Renal cortex interstitium (tissue), 11 donors: ENCODE data around the gene ZNF70. TPM values are rescaled to one million over a fixed set of nuclear protein-coding genes. Genes with fewer than 3 reads are reported as not detected.
"Not testable (repeated sequence)": the region's sequence is repeated elsewhere in the genome, so short reads cannot be mapped to it uniquely, and the experiment has no call there.

Experiments
- DNase-seq, 11 donors: peaks; one replicate each; pipeline ENCODE4 v3.0.0-alpha.2; 2013; ENCODE audit warnings: low read depth in 9 of 11, low spot score in 4 of 11; ENCODE audit errors: extremely low read depth in 1 of 11
- polyA plus RNA-seq, 3 donors: library from polyadenylated mRNA; unstranded; fragments of 120-200 nt; gene quantifications; one replicate each; pipeline ENCODE4 v1.2.1, GENCODE V29; 2013; ENCODE audit not compliant: insufficient read length in 3 of 3

ZNF70 gene
- polyA plus RNA-seq, 3 donors: 5.9 to 7.6 (median 5.9) TPM

GRCh38 chr22:23744001-23744400 lies 6.9 kb downstream of the ZNF70 start:
- no peak for DNase-seq

- DNase-seq: no peak
Observed at GRCh38 chr22:23743303-23743705, 7.6 kb downstream of the ZNF70 start.

- DNase-seq: no peak
Observed at GRCh38 chr22:23742505-23743264, 8.2 kb downstream of the ZNF70 start.

DNA sequence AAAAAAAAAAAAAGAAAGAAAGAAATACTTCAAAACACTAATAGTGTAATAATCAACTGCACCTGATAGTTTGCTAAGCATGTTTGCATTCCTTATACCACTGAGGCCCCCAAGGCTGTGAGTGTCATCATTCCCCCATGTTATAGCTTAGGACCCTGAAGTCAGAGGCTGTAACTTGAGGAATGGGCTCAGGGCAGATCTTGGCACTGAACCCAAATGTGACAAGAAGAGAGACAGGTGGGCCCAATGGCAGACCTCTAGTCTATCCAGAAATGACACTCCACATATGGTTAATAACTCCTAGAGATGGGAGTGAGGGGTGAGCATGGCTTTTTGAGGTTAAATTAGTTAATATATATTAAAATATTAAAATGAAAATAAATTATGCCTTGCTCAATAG lies 13.2 kb downstream of the ZNF70 start:
- no peak for DNase-seq

GRCh38 chr22:23728108-23728507 lies 22.8 kb downstream of the ZNF70 start:
- DNase-seq: not testable (repeated sequence)

DNA sequence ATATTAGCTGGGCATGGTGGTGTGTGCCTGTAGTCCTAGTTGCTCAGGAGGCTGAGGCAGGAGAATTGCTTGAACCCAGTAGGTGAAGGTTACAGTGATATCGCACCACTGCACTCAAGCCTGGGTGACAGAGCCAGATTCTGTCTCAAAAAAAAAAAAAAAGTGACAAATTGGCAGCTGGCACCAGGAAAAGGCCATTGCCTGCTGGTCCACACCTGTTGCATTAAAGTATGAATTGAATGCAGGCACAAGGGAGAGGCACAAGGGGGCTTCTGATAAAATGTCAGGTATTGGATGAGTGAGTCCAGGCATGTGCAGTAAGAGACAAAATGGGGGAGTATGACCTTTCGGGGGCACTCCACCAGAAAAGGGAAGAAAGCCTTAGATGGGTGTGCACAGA lies 28.2 kb downstream of the ZNF70 start:
- DNase-seq: no peak

DNA sequence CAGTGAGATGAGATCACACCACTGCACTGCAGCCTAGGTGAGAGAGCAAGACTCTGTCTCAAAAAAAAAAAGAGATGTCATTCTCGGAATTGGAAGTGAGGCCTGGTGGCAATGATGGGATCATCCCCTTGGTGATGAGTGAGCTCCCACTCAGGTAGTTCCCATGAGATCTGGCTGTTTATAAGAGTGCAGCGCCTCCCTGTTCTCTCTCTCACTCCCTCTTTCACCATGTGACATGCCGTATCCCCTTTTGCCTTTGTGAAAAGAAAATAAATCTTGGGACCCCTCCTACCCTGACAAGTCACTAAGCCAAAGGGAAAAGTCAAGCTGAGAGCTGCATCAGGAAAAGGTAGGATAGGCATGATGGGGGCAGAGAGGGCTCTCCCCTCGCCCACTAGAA lies 28.8 kb downstream of the ZNF70 start:
- no peak for DNase-seq

GRCh38 chr22:23720855-23721254 lies 30.1 kb downstream of the ZNF70 start:
- no peak for DNase-seq

DNA sequence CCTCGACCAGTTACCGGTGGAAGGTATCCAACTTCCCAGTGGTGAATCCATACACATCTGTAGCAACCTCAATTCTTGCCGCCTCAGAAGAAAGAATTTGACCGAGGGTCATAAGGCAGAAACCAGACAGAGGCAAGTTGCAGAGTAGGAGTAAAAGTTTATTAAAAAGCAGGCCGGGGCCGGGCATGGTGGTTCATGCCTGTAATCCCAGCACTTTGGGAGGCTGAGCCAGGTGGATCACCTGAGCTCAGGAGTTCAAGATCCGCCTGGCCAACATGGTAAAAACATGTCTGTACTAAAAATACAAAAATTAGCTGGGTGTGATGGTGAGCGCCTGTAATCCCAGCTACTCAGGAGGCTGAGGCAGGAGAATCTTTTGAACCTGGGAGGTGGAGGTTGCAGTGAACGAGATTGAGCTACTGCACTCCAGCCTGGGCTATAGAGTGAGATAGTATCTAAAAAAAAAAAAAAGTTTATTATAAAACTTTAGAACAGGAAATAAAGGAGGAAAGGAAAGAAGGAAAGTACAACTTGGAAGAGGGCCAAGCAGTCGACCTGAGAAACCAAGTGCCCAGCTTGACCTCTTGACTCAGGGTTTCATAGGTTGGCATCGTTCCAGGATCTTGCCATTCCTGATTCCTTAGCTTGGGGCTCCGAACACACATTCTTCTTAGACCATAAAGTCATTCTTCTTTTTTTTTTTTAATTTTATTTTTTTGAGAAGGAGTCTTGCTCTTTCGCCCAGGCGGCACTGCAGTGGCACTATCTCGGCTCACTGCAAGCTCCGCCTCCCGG lies 32.3 kb downstream of the ZNF70 start:
- DNase-seq: peak in 1 of 11 donors; percentile 9

DNA sequence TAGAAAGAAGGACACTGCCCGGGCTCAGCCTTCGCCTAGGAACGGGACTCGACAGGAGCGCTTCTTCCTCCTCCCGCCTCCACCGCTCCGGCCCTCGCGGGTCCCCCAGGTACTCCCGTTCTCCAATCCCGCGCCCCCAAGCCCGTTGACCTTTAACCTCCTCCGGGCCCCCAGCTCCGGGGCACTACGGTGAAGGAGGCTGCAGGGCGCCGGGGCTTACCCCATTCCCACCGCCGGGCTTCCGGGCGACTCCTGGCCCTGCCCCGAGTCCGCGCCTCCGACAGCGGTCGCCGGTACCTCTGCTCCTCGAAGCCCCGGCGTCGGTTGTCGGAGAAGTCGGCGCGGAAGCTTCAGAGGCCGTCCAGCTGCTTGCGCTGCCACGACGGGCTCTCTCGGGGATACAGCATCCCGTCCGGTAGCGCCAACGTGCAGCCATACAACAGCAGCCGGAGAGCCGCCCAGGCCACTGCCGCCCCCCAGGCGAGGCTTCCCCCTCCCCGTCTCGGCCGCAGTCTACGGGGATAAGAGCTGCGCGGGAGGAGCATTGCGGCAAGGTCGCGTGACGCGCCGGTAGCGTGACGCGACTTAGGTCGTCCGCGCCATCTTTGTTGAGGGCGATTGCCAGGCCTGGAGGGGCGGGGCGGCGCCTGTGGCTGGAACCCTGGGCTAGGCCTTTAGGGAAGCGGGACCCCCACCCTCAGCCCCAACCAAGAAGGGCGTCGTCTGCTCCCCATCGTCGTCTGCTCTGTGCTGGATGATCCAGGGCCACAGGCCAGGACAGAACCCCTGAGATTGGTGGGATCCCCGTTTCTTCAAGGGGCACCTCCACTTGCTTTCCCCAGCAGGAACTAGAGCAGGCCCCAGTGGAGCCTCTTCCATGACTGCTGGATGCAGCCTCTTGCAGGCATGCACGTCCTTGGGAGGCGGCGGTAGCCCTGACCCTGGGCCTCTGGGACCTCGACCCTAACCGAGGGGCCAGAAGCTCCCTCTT lies 33.8 kb downstream of the ZNF70 start:
- DNase-seq: peak; percentile 64 to 84 (median 80)

- no peak for DNase-seq
Observed at GRCh38 chr22:23715806-23716375, 35.0 kb downstream of the ZNF70 start.

DNA sequence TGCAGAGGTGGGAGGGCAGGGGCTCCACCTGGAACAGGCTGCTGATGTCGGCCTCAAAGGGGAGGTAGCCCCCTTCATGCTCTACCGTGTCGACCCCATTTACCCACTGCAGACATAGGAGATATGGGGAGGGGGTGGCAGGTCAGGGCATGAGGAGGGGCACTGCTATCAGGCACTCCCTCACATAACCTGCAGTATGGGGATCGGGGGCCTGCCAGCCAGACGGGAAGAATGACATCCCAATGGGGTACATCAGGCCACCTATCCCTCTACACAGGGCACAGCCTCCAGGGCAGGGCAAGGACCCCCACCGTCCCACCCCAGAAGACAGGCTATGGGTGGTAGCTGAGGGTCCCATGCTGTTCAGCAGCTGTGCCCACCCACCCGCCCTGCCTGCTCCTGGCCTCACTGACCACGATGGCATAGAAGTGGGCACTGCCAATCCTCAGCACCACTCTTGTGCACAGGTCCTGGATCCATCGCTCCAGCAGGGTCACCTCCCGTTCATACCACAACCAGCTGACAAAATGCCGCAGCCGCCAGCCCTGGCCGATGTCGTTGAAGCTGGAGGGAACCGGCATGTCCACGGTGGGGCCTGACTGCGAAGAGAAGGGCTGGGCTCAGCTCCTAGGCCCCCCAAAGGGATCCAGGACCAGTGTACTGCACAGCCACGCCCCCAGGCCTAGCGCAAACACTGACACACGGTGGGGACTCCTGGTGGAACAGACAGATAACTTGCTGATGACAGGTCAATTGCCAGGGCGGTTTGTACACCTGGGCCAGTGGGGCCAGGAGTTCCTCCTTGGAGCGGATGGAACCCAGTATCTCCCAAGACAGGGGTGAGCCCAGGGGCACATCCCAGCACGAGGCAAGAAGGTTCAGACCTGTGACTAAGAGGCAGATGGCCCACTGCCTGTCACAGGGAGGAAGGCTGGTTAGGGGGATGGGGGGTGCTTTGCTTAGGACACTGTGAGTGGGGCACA lies 36.0 kb downstream of the ZNF70 start:
- no peak for DNase-seq

DNA sequence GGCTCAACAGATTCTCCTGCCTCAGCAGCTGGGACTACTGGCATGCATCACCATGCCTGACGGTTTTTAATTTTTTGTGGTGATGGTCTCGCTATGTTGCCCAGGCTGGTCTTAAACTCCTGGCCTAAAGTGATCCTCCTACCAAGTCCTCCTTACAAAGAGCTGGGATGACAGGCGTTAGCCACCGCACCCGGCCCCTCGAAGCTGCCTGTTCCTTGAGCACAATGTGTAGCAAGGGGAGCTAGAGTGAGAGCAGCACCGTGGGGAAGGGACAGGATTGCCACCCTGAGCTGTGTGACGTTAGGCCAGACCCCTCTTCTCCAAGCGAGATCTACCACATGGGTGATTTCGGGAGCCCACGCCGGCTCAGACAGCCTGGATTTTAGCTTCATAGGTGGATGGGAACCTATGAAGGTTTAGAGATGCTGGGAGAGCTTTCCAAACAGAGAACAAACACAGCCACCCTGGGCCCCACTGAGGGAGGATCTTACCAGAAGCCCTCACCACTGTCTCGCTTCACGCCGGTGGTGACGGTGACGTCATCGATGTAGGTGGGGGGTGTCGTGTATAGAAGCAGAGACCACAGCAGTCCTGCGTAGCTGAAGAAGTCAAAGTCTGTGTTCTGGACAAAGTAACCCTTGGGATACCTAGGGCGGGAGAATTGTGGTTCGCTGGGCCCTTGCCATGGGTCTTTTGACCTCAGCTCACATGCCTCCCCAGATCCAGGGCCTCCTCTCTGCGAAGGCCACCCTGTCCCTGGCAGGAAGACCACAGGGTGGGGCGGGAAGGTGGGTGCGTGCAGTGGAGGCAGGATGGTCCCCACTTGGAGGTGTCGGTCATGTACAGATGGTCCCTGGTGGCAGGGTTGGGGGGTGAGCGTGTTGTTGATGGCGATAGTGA lies 37.0 kb downstream of the ZNF70 start:
- no peak for DNase-seq

GRCh38 chr22:23712256-23712655 lies 38.7 kb downstream of the ZNF70 start:
- DNase-seq: no peak

- no peak for DNase-seq
Observed at GRCh38 chr22:23709107-23709506, 41.8 kb downstream of the ZNF70 start.

- no peak for DNase-seq
Observed at GRCh38 chr22:23708270-23708669, 42.6 kb downstream of the ZNF70 start.

DNA sequence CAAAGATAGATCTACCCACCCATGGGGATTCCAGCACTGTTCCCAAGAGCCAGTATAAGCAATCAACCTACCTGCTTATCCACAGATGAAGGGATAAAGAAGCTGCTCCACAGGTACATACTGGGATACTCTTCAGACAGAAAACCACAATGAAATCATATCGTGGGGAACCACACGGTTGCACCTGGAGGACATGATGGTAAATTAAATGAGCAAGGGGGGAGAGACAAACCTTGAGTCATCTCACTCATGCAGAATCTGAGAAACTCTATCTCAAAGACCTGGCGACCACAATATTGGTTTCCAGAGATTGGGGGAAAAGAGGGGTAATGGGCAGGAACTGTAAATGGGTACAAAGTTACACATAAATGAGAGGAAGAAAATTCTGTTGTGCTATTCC lies 45.6 kb downstream of the ZNF70 start:
- no peak for DNase-seq
